ACHN (cell line): Measurements from ENCODE around the gene COL13A1.

Source experiments
- DNase-seq: peaks from one replicate; pipeline ENCODE4 v3.0.0-alpha.2; 2015
- in situ Hi-C: cut with HindIII; loops from 2 replicates; pipeline ENCODE4 v1.10.0; 2017; ENCODE audit warnings: low sequenced_read_pairs, low pct_ligation_motif_present, low pct_unique_long_range_greater_than_20kb

The COL13A1 gene

GRCh38 chr10:69893271-69893900 lies 91.7 kb downstream of the COL13A1 start:
- no peak for DNase-seq
- in situ Hi-C loops, result no loop called here

GRCh38 chr10:69894156-69894555 lies 92.5 kb downstream of the COL13A1 start:
- no peak for DNase-seq
- in situ Hi-C loops, result no loop called here

GRCh38 chr10:69895759-69896158 lies 94.1 kb downstream of the COL13A1 start:
- in situ Hi-C loops, result no loop called here
- no peak for DNase-seq

GRCh38 chr10:69896606-69897231 lies 95.0 kb downstream of the COL13A1 start:
- in situ Hi-C loops, result no loop called here

GRCh38 chr10:69897432-69897831 lies 95.7 kb downstream of the COL13A1 start:
- in situ Hi-C loops, result no loop called here

More at GRCh38 chr10:69896606-69897231, 95.0 kb downstream of the COL13A1 start:
- DNase-seq, result no peak

GRCh38 chr10:69897999-69898398 lies 96.3 kb downstream of the COL13A1 start:
- in situ Hi-C loops, result no loop called here
- no peak for DNase-seq

More at GRCh38 chr10:69897432-69897831, 95.7 kb downstream of the COL13A1 start:
- no peak for DNase-seq

- in situ Hi-C loops, result no loop called here
- no peak for DNase-seq
Measured at GRCh38 chr10:69898524-69898923, 96.8 kb downstream of the COL13A1 start.

- DNase-seq, result no peak
- in situ Hi-C loops, result no loop called here
Measured at GRCh38 chr10:69898941-69899340, 97.2 kb downstream of the COL13A1 start.

- in situ Hi-C loops, result no loop called here
- no peak for DNase-seq
Measured at GRCh38 chr10:69899727-69900595, 98.3 kb downstream of the COL13A1 start.

GRCh38 chr10:69901022-69901421 lies 99.3 kb downstream of the COL13A1 start:
- no peak for DNase-seq
- in situ Hi-C loops, result no loop called here

GRCh38 chr10:69901628-69902505 lies 100.2 kb downstream of the COL13A1 start:
- DNase-seq, result peak; percentile 59
- in situ Hi-C loops, result no loop called here

GRCh38 chr10:69902835-69903535 lies 101.3 kb downstream of the COL13A1 start:
- no peak for DNase-seq
- in situ Hi-C loops, result no loop called here

GRCh38 chr10:69904533-69904932 lies 102.8 kb downstream of the COL13A1 start:
- no peak for DNase-seq
- in situ Hi-C loops, result no loop called here

GRCh38 chr10:69906425-69906824 lies 104.7 kb downstream of the COL13A1 start:
- DNase-seq, result no peak
- in situ Hi-C loops, result no loop called here

GRCh38 chr10:69907517-69907916 lies 105.8 kb downstream of the COL13A1 start:
- DNase-seq, result no peak
- in situ Hi-C loops, result no loop called here

GRCh38 chr10:69908124-69908523 lies 106.4 kb downstream of the COL13A1 start:
- no peak for DNase-seq
- in situ Hi-C loops, result no loop called here

- in situ Hi-C loops, result no loop called here
Measured at GRCh38 chr10:69910561-69910960, 108.9 kb downstream of the COL13A1 start.

More at GRCh38 chr10:69910561-69910960, 108.9 kb downstream of the COL13A1 start:
- no peak for DNase-seq
